ENCODE results near the gene ENOX1.
"Not testable (repeated sequence)": the region's sequence is repeated elsewhere in the genome, so short reads cannot be mapped to it uniquely, and the experiment has no call there.

ENOX1 gene

DNA sequence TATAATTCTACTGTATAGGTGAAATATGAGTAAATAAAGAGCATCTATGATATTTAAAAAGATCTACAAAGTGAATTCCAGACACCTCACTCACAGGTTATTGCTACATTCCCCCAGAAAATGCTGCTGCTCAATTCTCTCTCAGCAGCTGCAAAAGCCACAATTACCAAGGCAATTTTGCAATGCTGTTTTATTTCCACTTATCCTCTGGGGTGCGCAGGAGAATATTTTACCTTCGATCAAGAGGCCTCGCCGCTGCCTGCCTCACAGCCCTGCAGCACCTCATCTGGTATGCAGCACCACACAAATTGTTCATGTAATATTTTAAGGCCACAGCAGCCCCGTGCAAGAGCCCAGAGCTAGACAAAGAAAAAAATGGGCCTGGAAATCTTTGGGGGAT lies 430.2 kb downstream of the ENOX1 start:
- DNase-seq (ENCODE audit: low read depth in 2 of 2), result no peak

DNA sequence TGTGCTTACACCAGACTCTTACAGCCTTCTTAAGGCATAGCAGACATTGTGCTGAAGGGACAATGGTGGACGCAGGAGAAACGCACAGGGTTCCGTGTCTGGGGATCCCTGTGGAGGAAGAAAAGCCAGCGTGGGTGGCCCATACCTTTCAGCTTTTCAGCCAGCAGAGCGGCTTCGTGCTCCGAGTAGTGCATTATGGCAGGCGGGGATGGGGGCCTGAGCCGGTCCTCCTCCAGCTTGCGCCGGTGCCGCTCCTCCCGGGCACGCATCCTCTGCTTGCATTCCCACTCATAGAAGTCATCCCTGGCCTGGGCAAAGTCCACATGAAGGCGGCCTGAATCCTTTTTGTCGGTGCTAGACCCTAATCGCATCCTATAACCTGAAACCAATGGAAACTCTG lies 431.0 kb downstream of the ENOX1 start:
- DNase-seq (ENCODE audit: low read depth in 2 of 2), result no peak

DNA sequence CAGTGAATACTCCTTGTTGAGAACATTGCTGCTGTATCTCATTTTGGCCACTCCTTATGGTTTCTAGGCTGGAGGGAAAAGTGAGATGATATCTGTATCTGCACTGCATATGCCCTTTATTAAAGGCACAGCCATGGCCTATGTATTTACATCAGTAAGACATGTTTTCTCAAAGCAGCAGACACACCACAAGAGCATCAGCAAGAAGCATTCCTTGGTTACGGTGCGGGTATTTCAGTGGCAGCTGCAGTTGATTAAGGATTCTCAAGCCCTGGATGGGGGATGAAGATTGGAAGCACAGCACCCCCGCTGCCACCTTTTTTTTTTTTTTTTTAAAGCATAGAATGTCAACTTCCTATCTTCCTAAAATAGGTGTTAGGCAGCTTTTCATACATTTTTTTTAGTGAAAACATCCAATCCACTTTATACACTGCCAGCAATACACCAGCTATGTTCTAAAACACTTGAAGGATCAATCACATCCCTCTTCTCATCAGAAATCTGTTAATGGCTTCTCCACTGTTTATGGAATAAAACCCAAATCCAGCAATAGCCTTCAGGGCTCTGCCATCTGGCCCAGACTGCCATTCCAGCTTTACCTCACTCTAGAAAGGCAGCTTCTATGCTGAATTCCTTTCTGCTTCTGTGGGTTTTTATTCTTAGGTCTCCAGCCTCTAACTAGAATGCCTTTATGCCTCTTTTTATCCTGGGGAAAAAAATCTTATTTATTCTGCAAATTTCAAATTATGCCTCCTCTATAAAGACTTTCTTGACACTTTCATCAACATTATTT lies 432.4 kb downstream of the ENOX1 start:
- DNase-seq (ENCODE audit: low read depth in 2 of 2), result no peak

DNA sequence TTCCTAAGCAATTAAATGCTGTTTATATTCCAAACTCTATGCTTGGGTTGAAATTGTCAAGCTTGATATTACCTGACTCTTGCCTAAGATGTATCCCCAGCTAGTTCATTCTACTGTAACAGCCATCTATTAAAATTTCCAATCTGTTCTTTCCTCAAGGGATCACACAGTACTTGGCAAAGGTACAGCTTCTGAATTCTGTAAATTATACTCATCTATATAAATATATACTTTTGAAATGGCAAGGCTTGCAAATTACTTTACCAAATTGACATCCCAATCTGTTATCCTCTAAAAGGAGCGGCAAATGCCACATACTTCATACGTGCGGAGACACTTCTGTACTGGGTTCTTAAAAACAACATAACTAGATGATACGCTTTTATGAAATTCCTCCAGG lies 433.1 kb downstream of the ENOX1 start:
- DNase-seq (ENCODE audit: low read depth in 2 of 2), result no peak

DNA sequence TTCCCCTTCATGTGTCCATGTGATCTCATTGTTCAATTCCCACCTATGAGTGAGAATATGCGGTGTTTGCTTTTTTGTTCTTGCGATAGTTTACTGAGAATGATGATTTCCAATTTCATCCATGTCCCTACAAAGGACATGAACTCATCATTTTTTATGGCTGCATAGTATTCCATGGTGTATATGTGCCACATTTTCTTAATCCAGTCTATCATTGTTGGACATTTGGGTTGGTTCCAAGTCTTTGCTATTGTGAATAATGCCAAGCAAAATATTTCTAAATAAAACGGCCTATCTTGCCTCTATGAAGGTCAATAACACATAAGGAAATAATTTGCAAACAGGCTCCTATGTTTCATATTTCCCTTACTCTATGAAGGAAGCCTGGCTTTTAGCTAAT lies 435.2 kb downstream of the ENOX1 start:
- DNase-seq (ENCODE audit: low read depth in 2 of 2), result not testable (repeated sequence)

DNA sequence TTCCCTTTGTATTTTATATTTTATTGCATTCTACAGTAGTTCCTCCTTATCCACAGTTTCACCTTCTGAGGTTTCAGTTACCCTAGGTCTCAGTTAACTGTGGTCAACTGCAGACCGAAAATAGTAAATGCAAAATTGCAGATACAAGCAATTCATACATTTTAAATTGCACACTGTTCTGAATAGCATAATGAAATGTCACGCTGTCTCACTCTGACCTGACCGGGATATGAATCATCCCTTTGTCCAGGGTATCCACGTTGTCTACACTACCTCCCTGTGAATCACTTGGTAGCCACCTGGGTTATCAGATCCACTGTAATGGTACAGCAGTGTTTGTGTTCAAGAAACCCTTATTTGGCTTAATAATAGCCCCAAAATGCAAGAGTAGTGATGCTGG lies 438.4 kb downstream of the ENOX1 start:
- no peak for DNase-seq (ENCODE audit: low read depth in 2 of 2)

DNA sequence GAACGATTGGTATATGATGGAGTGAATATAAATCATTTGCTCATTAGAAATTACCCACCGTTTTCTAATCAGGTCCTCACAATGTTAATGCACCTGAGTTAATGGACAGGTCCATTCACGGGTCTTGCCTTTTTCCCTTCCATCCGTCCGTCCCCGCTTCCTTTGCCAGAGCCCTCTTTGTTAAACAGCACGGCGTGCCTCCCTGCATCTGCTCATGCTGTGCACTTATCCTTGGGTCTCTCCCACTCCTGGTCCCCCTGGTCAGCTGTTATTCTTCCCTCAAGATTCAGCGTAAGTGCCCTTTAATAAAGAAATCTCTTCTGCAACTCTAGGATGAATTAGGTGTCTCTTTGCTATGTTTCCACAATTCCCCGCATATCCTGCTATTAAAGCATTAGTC lies 438.9 kb downstream of the ENOX1 start:
- DNase-seq (ENCODE audit: low read depth in 2 of 2), result no peak

DNA sequence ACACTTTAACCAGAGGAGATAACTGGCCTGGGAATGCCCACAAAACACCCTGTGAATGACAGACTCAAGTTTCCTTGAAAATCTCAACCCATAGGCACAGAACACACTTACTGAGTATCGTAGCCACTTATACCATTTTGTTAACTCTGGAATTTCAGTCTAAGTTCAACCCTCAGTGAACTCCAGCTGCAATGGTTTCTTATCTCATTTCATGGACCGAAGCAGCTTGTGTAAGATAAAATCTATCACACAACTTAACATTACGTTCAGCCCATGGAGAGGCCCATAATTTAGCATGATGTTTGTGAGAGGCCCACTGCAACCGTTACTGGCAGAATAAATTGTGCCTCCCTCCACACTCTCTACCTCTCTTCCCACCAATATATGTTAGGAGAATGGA lies 440.3 kb downstream of the ENOX1 start:
- DNase-seq (ENCODE audit: low read depth in 2 of 2), result no peak

DNA sequence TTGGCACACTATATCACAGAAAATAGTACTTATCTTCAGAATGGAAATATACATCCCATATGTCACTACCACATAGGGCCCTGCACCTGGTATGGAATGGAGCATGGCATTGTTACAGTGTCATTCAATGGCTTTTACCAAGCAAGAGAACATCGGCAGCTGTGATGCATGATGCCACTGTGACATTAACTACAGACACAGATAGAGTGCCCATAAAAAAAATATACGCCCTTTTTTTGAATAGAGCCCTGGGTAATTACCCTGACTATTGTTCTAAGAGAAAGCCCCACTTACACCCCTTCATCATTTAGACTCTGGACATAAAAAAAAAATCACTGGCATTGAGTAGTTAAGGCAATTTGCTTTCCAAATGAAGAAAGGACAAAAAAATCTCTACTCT lies 443.1 kb downstream of the ENOX1 start:
- DNase-seq (ENCODE audit: low read depth in 2 of 2), result no peak

DNA sequence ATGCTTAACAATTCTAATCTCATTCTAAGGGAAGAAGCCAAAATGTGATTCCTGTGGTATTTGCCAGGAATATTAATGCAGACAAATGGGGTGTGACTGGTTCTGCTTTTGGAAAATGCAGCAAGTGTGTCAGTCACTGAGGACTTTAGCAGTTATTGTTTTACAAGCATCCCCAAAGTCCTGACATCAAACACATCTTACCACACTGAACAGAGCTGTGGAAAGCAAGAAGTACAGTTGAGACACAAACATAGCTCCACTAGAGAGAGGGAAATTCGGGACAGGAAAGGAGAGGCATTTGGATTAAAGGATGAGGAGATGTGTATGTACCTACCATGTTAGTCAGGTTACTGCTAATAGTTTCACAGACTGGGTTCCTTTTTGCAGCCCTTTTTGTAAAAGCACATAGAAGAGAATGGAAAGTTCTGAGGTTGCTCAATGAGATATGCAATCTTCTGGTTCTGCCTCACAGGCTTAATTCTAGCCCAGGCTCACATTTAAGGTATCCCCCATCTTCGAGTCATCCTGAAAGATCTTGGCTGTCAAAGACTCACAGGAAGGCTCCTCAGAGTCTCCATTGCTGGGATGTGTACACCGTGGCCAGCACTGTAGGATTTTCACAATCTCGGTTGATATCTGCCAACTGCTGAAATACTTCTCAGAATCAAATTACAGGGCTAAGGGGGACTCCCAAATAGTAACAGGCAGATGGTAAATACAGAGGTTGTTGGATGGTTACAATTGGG lies 446.8 kb downstream of the ENOX1 start:
- no peak for DNase-seq (ENCODE audit: low read depth in 2 of 2)

DNA sequence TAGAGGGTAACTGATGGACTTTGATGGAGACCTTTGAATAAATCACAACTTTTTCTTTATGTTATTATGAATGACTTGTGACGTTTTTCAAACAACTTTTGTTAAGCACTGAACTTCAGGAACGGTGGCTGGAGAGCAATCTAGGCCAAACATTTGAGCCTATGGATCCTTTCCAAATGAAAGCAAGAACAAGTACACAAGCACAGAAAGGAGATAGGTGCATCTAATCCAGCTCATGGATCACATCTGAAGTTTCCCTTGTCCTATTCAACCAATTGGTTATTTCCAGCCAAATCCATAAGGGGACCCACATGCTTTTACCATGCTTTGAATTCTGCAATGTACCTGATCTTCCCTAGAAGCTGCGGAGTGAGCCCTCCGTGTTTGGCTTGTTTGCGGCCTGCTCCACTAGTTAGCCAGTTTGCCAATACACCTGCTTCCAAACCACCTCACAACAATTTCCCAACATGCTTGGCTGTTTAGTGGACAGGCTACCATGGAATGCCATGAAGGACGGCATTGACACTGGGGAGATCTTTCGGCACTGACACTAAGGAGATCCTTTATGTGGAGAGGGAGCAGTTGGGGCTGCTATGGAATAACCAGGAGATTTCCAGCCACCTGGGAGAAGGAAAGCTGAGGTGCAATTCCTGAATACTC lies 447.5 kb downstream of the ENOX1 start:
- DNase-seq (ENCODE audit: low read depth in 2 of 2), result no peak

DNA sequence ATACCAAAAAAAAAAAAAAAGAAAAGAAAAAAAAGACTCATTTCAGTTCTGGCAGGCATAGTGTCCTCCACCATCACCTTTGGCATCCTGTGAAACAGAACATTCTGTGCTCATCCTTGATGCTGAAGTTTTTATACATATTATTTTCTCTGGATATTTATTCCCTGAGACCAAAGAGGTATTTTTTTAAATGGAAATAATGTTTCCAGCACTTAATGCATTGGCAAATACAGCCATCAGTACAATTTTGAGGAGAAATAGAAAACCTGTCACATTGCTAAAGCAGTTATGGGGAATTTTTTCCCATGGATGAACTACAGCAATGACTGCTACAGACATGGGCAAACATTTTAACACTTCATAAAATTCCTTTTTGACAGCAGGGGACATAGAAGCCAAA lies 451.0 kb downstream of the ENOX1 start:
- no peak for DNase-seq (ENCODE audit: low read depth in 2 of 2)

DNA sequence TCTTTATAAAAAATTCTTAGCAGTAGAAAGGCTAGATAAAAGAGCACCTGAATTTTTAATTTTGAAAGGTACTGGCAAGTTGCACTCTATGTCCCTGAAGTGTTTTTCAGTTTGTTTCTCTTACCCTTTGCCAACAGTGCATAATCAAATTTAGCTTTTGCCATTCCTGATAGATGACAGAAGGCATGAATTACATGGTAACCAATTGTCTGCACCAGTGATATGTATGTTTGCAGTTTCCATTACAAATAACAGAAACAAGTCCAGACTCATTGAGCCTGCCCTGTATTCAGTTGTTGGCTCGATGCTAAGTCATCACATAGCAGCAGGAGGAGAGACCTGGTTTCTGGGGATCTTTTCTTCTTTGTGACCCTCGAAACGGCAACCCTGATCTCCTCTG lies 453.6 kb downstream of the ENOX1 start:
- DNase-seq (ENCODE audit: low read depth in 2 of 2), result no peak

DNA sequence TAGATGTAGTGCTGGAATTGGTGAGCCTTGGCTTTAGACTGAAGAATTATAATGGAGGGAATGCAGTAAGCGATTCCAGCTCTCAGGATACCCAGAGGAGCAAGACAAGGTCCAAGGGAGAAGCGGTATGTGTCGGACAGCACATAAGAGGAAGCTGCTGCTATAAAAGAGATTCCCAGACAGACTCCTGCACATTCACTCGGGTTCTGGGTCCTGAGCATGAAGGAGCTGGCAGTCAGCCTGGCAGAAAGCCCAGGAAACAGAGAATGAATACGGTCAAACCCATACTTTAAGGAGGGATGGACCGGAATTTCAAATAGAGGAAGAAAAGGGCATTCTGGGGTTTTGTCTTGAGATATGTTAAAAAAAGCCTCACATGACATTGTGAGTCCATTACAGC lies 455.1 kb downstream of the ENOX1 start:
- no peak for DNase-seq (ENCODE audit: low read depth in 2 of 2)

DNA sequence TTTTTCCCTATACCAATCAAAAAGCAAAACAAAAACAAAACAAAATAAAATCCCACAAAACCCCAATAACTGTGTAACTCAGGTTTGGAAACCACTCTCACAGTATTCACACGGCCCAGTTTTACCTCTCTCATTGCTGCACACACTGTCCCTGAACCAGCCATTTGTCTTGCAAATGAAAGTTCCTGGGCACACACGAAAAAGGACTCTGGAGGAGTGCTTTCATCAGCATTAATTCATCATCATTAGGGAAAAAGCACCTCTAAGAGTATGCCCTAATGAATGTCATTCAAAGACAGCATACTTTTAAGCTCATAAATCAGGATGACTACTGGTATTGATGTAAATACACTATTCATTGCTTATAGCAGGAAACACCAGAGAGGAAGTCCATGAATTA lies 457.1 kb downstream of the ENOX1 start:
- DNase-seq (ENCODE audit: low read depth in 2 of 2), result no peak

DNA sequence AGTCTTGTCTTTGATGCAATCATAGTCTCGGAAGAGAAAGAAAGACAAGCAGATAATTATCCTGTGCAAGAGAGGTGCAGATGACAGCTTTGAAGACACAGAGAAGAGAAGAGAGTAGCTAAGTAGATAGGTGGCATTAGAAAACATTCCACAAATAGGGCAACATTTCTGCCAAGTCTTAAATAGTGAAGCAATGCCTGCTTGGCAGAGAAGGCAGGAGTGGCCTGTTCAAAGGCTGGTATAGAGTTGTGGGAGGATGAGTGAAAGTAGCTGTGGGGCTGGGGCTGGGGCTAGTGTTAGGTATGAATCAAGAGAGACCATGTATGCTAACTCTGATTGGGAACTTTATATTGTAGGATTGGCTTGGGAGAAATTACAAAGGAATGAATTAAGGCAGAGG lies 457.9 kb downstream of the ENOX1 start:
- DNase-seq (ENCODE audit: low read depth in 2 of 2), result no peak

DNA sequence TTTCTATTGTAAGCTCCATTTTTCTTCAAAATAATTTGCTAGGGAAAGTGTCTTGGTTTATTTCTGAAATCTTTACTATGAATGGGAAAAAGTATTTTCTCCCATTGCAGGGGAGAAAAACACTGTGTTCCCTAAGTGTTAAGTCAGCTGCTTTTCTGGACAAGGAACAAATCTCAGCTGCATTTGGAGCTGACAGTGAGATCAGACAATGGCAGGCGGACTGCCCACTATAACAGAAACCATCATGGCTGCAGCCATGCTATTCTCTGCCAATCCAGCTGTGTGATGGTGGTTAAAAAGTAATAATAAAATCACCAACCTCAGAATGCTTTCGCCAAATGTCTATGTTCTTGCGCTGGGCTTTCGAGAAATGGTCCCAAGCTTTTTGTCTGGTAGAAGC lies 460.7 kb downstream of the ENOX1 start:
- no peak for DNase-seq (ENCODE audit: low read depth in 2 of 2)

DNA sequence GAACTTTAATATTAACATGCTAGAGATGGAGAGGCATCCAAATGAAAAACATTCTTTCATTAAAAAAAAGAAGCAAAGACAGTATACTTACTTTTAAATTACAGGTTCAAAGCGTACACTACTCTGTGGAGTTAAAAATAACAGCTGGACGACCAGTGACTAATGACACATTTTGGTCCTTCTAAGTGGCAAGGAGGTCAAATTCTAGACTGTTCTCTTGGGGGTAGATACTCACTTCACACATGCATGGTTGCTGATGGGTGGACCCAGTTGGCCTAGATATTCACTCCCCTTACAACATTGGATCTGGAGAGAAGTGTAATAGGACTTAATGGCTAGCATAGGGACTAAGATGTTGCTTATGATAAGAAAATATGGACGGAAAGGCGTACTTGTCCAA lies 461.1 kb downstream of the ENOX1 start:
- no peak for DNase-seq (ENCODE audit: low read depth in 2 of 2)

DNA sequence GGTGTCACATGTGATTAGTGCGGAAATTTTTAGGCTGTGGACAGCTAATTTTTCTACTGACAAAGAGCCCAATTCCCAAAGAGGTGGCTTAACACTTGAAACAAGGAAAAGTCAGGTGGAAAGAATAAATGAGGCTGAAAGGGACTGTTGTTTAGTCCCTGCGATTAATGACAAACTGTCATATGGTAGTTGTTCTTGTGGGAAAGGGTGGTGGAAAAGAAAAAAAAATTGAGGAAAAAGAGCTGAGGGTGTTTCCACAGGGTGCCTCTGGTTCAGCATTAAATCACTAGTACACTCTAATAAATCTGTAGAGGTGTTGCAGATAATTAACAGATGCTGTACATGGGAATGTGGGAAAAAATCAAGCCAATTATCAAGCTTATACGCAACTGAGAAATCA lies 462.6 kb downstream of the ENOX1 start:
- no peak for DNase-seq (ENCODE audit: low read depth in 2 of 2)

DNA sequence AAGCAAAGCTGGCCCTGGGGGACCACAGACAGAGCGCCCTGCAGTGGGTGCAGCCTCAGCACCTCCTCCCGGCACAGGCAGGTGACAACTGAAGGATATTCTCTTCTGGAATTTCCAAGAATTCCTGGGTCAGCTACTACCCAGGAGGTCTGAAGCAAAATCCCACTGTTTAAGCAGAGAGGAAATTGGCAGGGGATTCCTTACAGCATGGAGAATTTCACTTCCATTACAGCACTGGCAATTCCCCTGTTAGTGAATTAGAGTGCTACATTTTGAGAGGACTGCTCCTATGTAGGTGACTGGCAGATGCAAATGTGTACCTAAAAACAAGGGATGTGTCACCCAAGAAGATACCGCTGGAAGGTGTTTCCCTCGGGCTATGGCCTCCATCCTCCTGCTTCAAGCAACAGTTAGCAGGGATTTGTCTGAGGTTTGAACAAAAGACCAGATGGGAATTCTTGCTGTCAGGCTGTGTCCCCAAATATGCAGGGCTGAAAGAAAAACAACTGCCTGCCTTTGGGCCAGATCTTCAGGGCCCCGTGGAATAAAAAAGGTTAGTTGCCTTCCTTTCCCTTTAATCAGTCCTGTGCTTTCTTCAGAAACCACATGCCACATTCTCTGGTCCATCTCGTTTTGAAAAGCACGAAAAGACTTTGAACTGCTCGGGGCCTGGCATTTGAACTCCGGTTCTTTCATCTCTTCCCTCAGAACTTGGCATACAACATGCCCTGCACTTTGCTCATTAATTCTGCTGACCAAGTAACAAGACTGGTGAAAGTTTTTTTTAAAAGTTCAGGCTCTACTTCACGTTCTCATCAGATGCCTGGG lies 466.9 kb downstream of the ENOX1 start:
- DNase-seq (ENCODE audit: low read depth in 2 of 2), result no peak

DNA sequence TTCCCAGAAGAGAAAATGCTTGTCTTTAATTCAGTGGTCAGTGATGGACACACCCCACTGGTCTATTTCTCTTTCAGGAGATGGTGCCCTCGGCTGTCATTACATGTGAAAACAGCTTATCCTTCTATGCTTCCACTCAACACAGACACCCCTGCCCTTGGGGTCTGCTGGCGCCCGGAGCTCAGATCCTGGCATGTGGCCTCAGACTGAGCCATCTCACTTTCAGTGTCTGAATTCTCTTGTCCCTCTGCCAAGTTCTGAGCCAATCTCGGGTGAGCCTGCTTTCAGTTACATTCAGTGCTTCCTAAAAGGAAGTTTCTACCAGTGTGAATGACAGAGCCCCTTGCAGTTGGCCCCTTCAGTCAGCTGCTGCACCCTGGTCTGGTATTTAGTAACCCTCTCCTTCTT lies 469.8 kb downstream of the ENOX1 start:
- no peak for DNase-seq (ENCODE audit: low read depth in 2 of 2)

DNA sequence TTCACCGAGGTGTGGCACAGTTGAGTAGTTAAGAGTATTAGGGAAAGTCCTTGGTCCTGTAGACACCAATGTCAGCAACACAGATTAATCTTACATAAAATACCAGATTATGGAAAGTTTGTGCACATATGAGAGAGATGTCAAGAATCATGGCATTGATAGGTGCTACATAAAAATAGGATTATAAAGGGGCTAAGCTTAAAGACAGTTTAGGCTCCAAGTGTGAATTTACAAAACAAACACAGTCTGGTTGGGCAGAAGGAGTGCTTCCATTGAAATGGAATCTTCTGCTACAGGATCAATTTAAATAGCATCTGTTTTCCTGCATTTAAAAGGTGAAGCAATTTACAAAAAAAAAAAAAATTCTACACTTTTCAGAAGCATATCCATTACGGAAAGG lies 470.5 kb downstream of the ENOX1 start:
- DNase-seq (ENCODE audit: low read depth in 2 of 2), result no peak

All from activated CD4-positive, alpha-beta T cell treated with anti-CD3 and anti-CD28 coated beads for 24 hours (primary cell).